ENCODE measurements around the gene RPP14.

DNA sequence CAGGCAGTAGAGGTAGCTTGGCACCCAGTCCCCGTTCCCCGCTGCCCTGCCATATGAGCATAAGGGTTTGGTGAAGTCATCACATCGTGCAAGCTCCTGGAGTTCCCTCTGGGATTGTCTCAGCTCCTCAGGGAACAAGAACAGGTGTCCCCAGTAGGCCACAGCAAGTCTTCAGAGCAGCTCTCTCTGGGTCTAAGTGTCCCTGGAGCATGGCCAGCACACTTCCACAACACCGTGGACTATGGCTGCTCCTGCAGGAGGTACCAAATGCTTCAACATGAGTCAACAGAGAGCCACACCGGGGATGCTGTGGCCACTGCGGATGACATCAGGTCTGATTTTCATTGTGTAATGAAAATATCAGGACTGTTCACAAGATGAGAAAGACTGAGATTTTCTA, 45.3 kb upstream of the RPP14 start:
- TF ChIP-seq ARNTL (CRISPR knock-in tag; IDR thresholded peaks at IDR 0.05; ENCODE audit: borderline replicate concordance, low read depth) (no peak), GLIS3 (CRISPR knock-in tag; IDR thresholded peaks at IDR 0.05) (no peak), PATZ1 (CRISPR knock-in tag; IDR thresholded peaks at IDR 0.05; ENCODE audit: borderline replicate concordance) (no peak), ZNF70 (CRISPR knock-in tag; IDR thresholded peaks at IDR 0.05) (no peak), ZFP3 (CRISPR knock-in tag; IDR thresholded peaks at IDR 0.05) (no peak)
- TF ChIP-seq, protein P1, sequence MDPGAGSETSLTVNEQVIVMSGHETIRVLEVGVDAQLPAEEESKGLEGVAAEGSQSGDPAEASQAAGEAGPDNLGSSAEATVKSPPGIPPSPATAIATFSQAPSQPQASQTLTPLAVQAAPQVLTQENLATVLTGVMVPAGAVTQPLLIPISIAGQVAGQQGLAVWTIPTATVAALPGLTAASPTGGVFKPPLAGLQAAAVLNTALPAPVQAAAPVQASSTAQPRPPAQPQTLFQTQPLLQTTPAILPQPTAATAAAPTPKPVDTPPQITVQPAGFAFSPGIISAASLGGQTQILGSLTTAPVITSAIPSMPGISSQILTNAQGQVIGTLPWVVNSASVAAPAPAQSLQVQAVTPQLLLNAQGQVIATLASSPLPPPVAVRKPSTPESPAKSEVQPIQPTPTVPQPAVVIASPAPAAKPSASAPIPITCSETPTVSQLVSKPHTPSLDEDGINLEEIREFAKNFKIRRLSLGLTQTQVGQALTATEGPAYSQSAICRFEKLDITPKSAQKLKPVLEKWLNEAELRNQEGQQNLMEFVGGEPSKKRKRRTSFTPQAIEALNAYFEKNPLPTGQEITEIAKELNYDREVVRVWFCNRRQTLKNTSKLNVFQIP (CRISPR knock-in tag; IDR thresholded peaks at IDR 0.05; ENCODE audit: borderline replicate concordance, low read depth) = no peak

All from SK-N-SH treated with all-trans-retinoic acid at 6 μM for 48 hours (cell line).